SW 1271 (cell line): ENCODE results near the gene CSRP1.
"Not testable (repeated sequence)": the region's sequence is repeated elsewhere in the genome, so short reads cannot be mapped to it uniquely, and the experiment has no call there.

Experiments
- DNase-seq, 2 experiments: peaks; one replicate each; lab custom pipeline; 2025; lab: John Stamatoyannopoulos, UW

The CSRP1 gene

GRCh38 chr1:201506557-201507359, at the start of gene CSRP1:
Gene CSRP1, minus strand, starts transcription at chr1:201507123. Its CDS starts 10,820 bp downstream, at chr1:201496303.
- DNase-seq, result peak; percentile 37 to 48

- no peak for DNase-seq
These were observed 48.6 kb upstream of the CSRP1 start for GRCh38 chr1:201555593-201555945.

- no peak for DNase-seq
These were observed 48.1 kb upstream of the CSRP1 start for GRCh38 chr1:201554789-201555592.

- no peak for DNase-seq
These were observed 47.3 kb upstream of the CSRP1 start for GRCh38 chr1:201554190-201554600.

GRCh38 chr1:201553496-201554189, 46.7 kb upstream of the CSRP1 start:
- DNase-seq, result no peak

GRCh38 chr1:201552941-201553351, 46.0 kb upstream of the CSRP1 start:
- DNase-seq, result no peak

GRCh38 chr1:201551877-201552731, 45.2 kb upstream of the CSRP1 start:
- peak in 1 of 2 experiments; percentile 37 for DNase-seq

GRCh38 chr1:201551096-201551495, 44.2 kb upstream of the CSRP1 start:
- DNase-seq, result no peak

- not testable (repeated sequence) for DNase-seq
These were observed 42.6 kb upstream of the CSRP1 start for GRCh38 chr1:201549522-201549921.

GRCh38 chr1:201545851-201546492, 39.0 kb upstream of the CSRP1 start:
- no peak for DNase-seq

GRCh38 chr1:201544710-201545109, 37.8 kb upstream of the CSRP1 start:
- DNase-seq, result no peak

- no peak for DNase-seq
These were observed 37.1 kb upstream of the CSRP1 start for GRCh38 chr1:201543871-201544642.

- DNase-seq, result no peak
These were observed 35.5 kb upstream of the CSRP1 start for GRCh38 chr1:201542309-201543035.

GRCh38 chr1:201540846-201541735, 34.2 kb upstream of the CSRP1 start:
- DNase-seq, result no peak

GRCh38 chr1:201539561-201540431, 32.9 kb upstream of the CSRP1 start:
- no peak for DNase-seq

GRCh38 chr1:201538612-201539551, 32.0 kb upstream of the CSRP1 start, which contains the start of gene NAV1:
Gene NAV1, plus strand, starts transcription at chr1:201539127. Its CDS starts 83,758 bp downstream, at chr1:201622885.
- DNase-seq, result peak; percentile 21 to 30
